ENCODE results near the gene SAFB. TPM values are rescaled to one million over a fixed set of nuclear protein-coding genes. Genes with fewer than 3 reads are reported as not detected.

SAFB gene
- total RNA-seq, 1 donor from 2014 or later, result 57.9 TPM

GRCh38 chr19:5631567-5632240 is 8.8 kb downstream of the SAFB start:
- no peak for DNase-seq (ENCODE audit: low spot score)
- Mint-ChIP-seq H3K4me1 (peaks cover 5% of the 10 kb centered on the region), H3K4me3 (no peak overlapping the region), H3K27me3 (ENCODE audit: insufficient read depth, low read depth) (no peaks in the 10 kb centered on the region), H3K36me3 (peaks cover 17% of the 10 kb centered on the region), H3K9me3 (no peaks in the 10 kb centered on the region), H3K27ac (no peak overlapping the region)
- Histone ChIP-seq H3K79me2 (ENCODE audit: low read depth) (peaks cover 100% of the 10 kb centered on the region), H3K9me3 (ENCODE audit: low read depth) (no peaks in the 10 kb centered on the region), H3K27me3 (no peaks in the 10 kb centered on the region), H3K4me3 (no peak overlapping the region), H3K27ac (no peak overlapping the region), H3K36me3 (peaks cover 9% of the 10 kb centered on the region), H3K4me2 (no peak overlapping the region), H2AFZ (replicated peaks) (no peak overlapping the region), H4K20me1 (ENCODE audit: low read depth) (peaks cover 97% of the 10 kb centered on the region), H3K9ac (no peak overlapping the region), H3K4me1 (no peaks in the 10 kb centered on the region), H3F3A (ENCODE audit: low read depth) (peaks cover 5% of the 10 kb centered on the region)
- no peak for TF ChIP-seq EZH2phosphoT487 (IDR thresholded peaks at IDR 0.05)
- TF ChIP-seq CTCF (IDR thresholded peaks at IDR 0.05), result no peak
- TF ChIP-seq EZH2 (IDR thresholded peaks at IDR 0.05), result no peak

GRCh38 chr19:5632241-5632612 is 9.3 kb downstream of the SAFB start:
- Histone ChIP-seq H3K79me2 (ENCODE audit: low read depth) (peaks cover 100% of the 10 kb centered on the region), H3K27ac (no peak overlapping the region), H3K36me3 (peaks cover 9% of the 10 kb centered on the region), H3K9ac (no peak overlapping the region), H4K20me1 (ENCODE audit: low read depth) (peaks cover 95% of the 10 kb centered on the region), H3K4me1 (no peaks in the 10 kb centered on the region), H3K9me3 (ENCODE audit: low read depth) (no peaks in the 10 kb centered on the region), H3F3A (ENCODE audit: low read depth) (peaks cover 5% of the 10 kb centered on the region), H2AFZ (replicated peaks) (no peak overlapping the region), H3K4me2 (no peak overlapping the region), H3K27me3 (no peaks in the 10 kb centered on the region), H3K4me3 (no peak overlapping the region)
- TF ChIP-seq EZH2 (IDR thresholded peaks at IDR 0.05) (no peak), CTCF (IDR thresholded peaks at IDR 0.05) (no peak), EZH2phosphoT487 (IDR thresholded peaks at IDR 0.05) (no peak)
- H3K4me3 Mint-ChIP-seq, result no peak overlapping the region
- H3K27me3 Mint-ChIP-seq (ENCODE audit: insufficient read depth, low read depth), result no peaks in the 10 kb centered on the region
- DNase-seq (ENCODE audit: low spot score), result no peak
- no peaks in the 10 kb centered on the region for H3K9me3 Mint-ChIP-seq
- H3K27ac Mint-ChIP-seq, result no peak overlapping the region
- peaks cover 17% of the 10 kb centered on the region for H3K36me3 Mint-ChIP-seq
- H3K4me1 Mint-ChIP-seq, result peaks cover 5% of the 10 kb centered on the region

DNA sequence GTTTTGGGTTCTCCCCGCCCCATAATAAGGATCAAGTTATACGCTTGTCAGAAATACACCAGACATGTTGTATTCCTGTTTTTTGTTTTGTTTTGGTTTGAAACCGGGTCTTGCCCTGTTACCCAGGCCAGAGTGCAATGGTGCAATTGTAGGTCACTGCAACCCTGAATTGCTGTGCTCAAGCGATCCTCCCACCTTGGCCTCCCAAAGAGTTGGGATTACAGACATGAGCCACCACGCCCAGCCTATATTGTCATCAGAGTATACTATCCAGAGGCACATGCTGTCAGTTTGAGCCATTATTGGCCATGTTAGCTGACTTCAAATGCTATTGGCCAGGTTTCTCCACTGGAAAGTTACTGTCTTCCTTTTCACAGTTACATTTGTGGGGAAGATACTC is 9.8 kb downstream of the SAFB start:
- no peak overlapping the region for H2AFZ ChIP-seq (replicated peaks)
- H3K9me3 ChIP-seq (ENCODE audit: low read depth), result no peaks in the 10 kb centered on the region
- Mint-ChIP-seq H3K4me1 (peaks cover 2% of the 10 kb centered on the region), H3K36me3 (peaks cover 14% of the 10 kb centered on the region), H3K4me3 (no peak overlapping the region), H3K9me3 (no peaks in the 10 kb centered on the region), H3K27me3 (ENCODE audit: insufficient read depth, low read depth) (no peaks in the 10 kb centered on the region), H3K27ac (no peak overlapping the region)
- no peak overlapping the region for H3K9ac ChIP-seq
- H3K36me3 ChIP-seq, result peaks cover 9% of the 10 kb centered on the region
- no peak overlapping the region for H3K27ac ChIP-seq
- peaks cover 5% of the 10 kb centered on the region for H3F3A ChIP-seq (ENCODE audit: low read depth)
- DNase-seq (ENCODE audit: low spot score), result no peak
- H3K4me1 ChIP-seq, result no peaks in the 10 kb centered on the region
- H3K4me2 ChIP-seq, result no peak overlapping the region
- H4K20me1 ChIP-seq (ENCODE audit: low read depth), result peaks cover 95% of the 10 kb centered on the region
- TF ChIP-seq EZH2 (IDR thresholded peaks at IDR 0.05) (no peak), CTCF (IDR thresholded peaks at IDR 0.05) (no peak), EZH2phosphoT487 (IDR thresholded peaks at IDR 0.05) (no peak)
- peaks cover 100% of the 10 kb centered on the region for H3K79me2 ChIP-seq (ENCODE audit: low read depth)
- no peaks in the 10 kb centered on the region for H3K27me3 ChIP-seq
- H3K4me3 ChIP-seq, result no peak overlapping the region

Measured in neural progenitor cell (in vitro differentiated cells).